Mucosa of descending colon (tissue), 3 donors: ENCODE results near the gene PHACTR2. TPM values are rescaled to one million over a fixed set of nuclear protein-coding genes. Genes with fewer than 3 reads are reported as not detected.
"Not testable (repeated sequence)": the region's sequence is repeated elsewhere in the genome, so short reads cannot be mapped to it uniquely, and the experiment has no call there.

Source experiments
- ATAC-seq: fragments of 200-7000 bp; cut with Tn5 transposase; one replicate; pipeline ENCODE4 v1.9.1; 2020; ENCODE audit warnings: mild to moderate bottlenecking, moderate library complexity
- DNase-seq, 3 donors: peaks; one replicate each; pipeline ENCODE4 v3.0.0-alpha.2; 2020
- H3K36me3 ChIP-seq: fragments of 200-600 bp; one replicate; pipeline ENCODE4 v1.8.0; 2021; ENCODE audit warnings: low read depth, mild to moderate bottlenecking
- H3K4me1 ChIP-seq: fragments of 200-600 bp; one replicate; pipeline ENCODE4 v1.8.0; 2021; ENCODE audit warnings: low read depth, mild to moderate bottlenecking
- H3K4me3 ChIP-seq: fragments of 200-600 bp; one replicate; pipeline ENCODE4 v1.8.0; 2021; ENCODE audit warnings: mild to moderate bottlenecking
- H3K9me3 ChIP-seq: fragments of 200-600 bp; one replicate; pipeline ENCODE4 v1.8.0; 2021; ENCODE audit warnings: mild to moderate bottlenecking
- CTCF ChIP-seq: fragments of 200-600 bp; IDR thresholded peaks from one replicate; pipeline ENCODE4 v1.8.0; 2022; ENCODE audit warnings: antibody characterized with exemption, mild to moderate bottlenecking
- intact Hi-C, 2 donors: fragments of 100-400 bp; cut with DNase I in 1 of 2; cut with micrococcal nuclease in 1 of 2; formaldehyde crosslinking; loops; one replicate each; pipeline versions ENCODE4 v1.11.0 to v1.11.1; 2022; cut with DNase I, micrococcal nuclease
- total RNA-seq, 3 donors: library from RNA; stranded (reverse); fragmentation: NEBNext Ultra II Directional in 2 of 3; extraction: Animal tissue kit (Norgen Biotek cat#: 25700) in 2 of 3; gene quantifications; one replicate each; pipeline versions ENCODE4 v1.2.1 to v1.2.4, GENCODE V29; 2021 to 2023
- donor health status: DM: no; HTN: no; CAD: no; lungs with moderate emphysema.
- donor health status: DM: no; HTN: no; CAD: no.
- donor health status: DM: no; HTN: yes; CAD: no.

PHACTR2 gene
- total RNA-seq, 3 donors from 2014 or later: 49.5 to 70.8 (median 53.4) TPM

DNA sequence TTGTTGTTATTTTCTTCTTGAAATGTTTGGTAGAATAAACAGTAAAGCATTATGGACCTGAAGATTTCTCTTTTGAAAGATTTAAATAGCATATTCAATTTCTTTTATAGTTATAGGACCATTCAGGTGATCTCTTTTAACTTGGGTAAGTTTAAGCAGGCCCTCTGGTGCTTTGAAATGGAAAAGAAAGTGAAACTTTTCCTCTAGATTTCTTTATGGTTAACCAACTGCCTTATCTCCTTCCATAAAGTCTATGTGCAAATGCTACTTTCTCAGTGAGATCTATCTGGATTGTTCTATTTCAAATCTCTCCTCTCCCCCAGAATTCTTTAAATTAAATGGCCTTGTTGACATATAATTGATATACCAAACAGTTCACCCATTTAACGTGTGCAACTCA lies 54.0 kb downstream of the PHACTR2 start:
- ATAC-seq (peak; percentile 86), DNase-seq (no peak)
- Histone ChIP-seq H3K9me3 (no peaks in the 10 kb centered on the region), H3K36me3 (no peaks in the 10 kb centered on the region), H3K4me1 (peaks cover 19% of the 10 kb centered on the region), H3K4me3 (no peak overlapping the region)
- TF ChIP-seq CTCF: no peak
- intact Hi-C loops: no loop called here

GRCh38 chr6:143732536-143732935 lies 54.8 kb downstream of the PHACTR2 start:
- intact Hi-C loops: no loop called here
- Histone ChIP-seq H3K4me1 (peaks cover 19% of the 10 kb centered on the region), H3K36me3 (no peaks in the 10 kb centered on the region), H3K9me3 (no peaks in the 10 kb centered on the region), H3K4me3 (no peak overlapping the region)
- TF ChIP-seq CTCF: no peak
- ATAC-seq (peak; percentile 69), DNase-seq (no peak)

DNA sequence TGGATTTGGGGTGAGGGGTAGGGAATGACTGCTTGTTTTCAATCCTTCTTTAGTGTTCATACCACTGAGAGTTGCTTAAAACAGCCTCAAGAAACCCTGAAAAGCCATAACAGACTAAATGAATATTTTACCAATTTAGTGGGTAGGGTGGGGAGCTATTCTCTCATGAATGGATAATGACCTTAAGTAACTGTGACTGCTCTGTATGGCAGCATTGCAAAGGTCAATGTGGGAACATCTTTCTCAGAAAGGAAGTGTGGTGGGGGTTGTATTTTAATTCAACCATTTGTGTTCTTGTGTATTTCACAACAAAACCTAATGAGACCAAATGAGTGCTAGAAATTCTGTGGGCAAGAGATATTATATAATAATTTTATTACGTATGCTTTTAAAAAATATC lies 55.7 kb downstream of the PHACTR2 start:
- TF ChIP-seq CTCF: no peak
- Histone ChIP-seq H3K4me1 (peaks cover 19% of the 10 kb centered on the region), H3K36me3 (no peaks in the 10 kb centered on the region), H3K9me3 (no peaks in the 10 kb centered on the region), H3K4me3 (no peak overlapping the region)
- intact Hi-C loops: no loop called here
- DNase-seq: no peak
- ATAC-seq: no peak

DNA sequence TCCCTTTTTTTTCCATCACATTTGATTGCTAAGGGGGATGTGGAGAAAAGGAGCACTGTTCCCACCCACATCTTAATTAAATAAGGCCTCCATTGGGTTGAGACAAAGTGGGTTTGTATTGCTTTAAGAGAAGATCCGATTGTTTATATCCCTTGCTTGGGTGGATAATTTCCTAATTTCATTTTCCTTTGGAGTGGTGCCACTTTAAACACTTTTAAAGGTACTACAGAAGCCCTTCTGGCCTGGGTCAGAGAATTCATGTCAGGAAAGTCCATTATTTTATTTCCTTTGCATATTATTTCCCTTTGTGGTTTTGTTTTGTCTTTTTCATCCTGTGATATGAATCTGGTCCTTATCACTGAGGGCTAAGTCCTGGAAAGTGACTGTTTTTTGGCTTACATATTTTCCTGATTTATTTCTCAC lies 56.9 kb downstream of the PHACTR2 start:
- intact Hi-C loops: no loop called here
- no peak overlapping the region for H3K4me3 ChIP-seq
- TF ChIP-seq CTCF: no peak
- DNase-seq (no peak), ATAC-seq (peak; percentile 45)
- H3K4me1 ChIP-seq: peaks cover 19% of the 10 kb centered on the region
- no peaks in the 10 kb centered on the region for H3K9me3 ChIP-seq
- no peaks in the 10 kb centered on the region for H3K36me3 ChIP-seq

DNA sequence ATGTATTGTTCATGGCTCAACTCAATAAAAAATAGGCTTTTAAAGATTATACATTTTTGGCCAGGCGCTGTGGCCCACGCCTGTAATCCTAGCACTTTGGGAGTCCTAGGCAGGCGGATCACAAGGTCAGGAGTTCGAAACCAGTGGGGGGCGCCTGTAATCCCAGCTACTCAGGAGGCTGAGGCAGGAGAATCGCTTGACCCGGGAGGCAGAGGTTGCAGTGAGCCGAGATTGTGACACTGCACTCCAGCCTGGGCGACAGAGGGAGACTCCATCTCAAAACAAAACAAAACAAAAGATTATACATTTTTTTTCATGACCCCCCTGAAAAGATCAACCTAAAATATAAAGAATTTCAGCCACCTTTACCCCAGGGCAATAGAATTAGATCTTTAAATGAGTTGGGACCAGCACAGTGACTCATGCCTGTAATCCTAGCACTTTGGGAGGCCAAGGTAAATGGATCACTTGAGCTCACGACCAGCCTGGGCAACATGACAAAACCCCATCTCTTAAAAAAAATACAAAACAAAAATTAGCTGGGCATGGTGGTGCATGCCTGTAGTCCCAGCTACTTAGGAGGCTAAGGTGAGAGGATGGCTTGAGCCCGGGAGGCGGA lies 60.4 kb downstream of the PHACTR2 start:
- H3K4me3 ChIP-seq, H3K36me3 ChIP-seq, intact Hi-C loops, DNase-seq, ATAC-seq, H3K9me3 ChIP-seq: not testable (repeated sequence)
- peaks cover 17% of the 10 kb centered on the region for H3K4me1 ChIP-seq

DNA sequence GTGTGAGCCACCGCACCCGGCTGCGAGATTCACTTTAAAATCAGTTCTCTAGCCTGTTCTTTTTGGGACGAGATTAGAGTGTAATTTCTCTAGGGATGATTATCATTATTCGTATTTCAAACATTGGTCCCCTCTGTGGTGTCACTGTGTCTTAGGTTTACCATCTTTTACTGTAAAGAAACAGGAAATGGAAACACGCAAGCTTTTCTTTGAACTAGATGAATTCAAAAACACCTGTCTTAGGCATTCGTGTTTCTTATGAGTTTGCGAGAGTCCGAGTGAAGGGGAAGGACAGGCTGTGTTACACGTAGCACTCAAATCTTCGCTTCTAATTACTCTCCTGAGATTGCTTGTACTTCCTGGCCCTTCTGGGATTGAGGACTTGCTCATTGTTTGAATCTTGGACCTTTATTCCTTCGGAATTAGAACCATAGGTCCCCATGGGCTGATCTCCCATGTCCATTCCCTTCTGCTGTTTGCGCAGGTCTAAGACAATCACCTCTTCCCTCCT lies 61.6 kb downstream of the PHACTR2 start:
- no peaks in the 10 kb centered on the region for H3K9me3 ChIP-seq
- peaks cover 27% of the 10 kb centered on the region for H3K4me1 ChIP-seq
- no peak for TF ChIP-seq CTCF
- intact Hi-C loops: no loop called here
- no peak for ATAC-seq
- no peak for DNase-seq
- no peaks in the 10 kb centered on the region for H3K36me3 ChIP-seq
- no peak overlapping the region for H3K4me3 ChIP-seq
